ENCODE measurements around the gene TRPM8. TPM values are rescaled to one million over a fixed set of nuclear protein-coding genes. Genes with fewer than 3 reads are reported as not detected.

TRPM8 gene
- total RNA-seq, 2 experiments from 2014 or later, result not detected

DNA sequence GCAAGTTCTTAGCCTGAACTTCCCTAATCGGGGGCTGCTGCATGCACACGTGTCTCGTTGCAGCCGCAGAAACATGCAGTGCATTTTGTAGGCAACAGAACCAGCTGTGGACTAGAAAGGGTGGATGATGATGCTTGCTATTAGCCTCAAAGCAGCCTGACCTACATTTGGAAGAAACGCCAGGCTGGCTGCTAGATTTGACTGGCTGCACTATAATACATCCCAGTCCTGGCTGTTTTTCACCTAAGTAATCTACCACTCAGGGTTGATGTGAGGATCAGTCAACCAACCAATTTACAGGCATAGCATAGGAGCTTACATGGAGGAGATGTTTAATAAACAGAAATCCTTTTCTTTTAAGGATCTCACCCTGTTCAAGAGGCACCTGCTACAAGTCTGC, 77.0 kb downstream of the TRPM8 start:
- intact Hi-C loops (cut with DNase I, micrococcal nuclease), result loop anchor here (5.0 to 10.0 kb wide), 3 partner anchors 33 to 301 kb away; no protein-coding TSS in a partner anchor
- Mint-ChIP-seq H3K9me3 (peaks cover 7% of the 10 kb centered on the region), H3K36me3 (ENCODE audit: low read depth) (peaks cover 5% of the 10 kb centered on the region), H3K4me3 (no peak overlapping the region), H3K27ac (no peak overlapping the region), H3K27me3 (no peaks in the 10 kb centered on the region), H3K4me1 (ENCODE audit: low read depth) (peaks cover 67% of the 10 kb centered on the region)
- ChIA-PET CTCF (interaction anchor here (1.6 kb wide), 1 partner anchor 40 kb away, joined by 3 read pairs; no protein-coding TSS in a partner anchor), POLR2A (interaction anchor here (0.6 kb wide), 1 partner anchor 138 kb away, joined by 3 read pairs; no protein-coding TSS in a partner anchor)
- H3K4me1 ChIP-seq (ENCODE audit: insufficient read depth, low read length), result peaks cover 71% of the 10 kb centered on the region
- no peak for TF ChIP-seq CTCF (IDR thresholded peaks at IDR 0.05)
- peaks cover 2 to 6% of the 10 kb centered on the region in 2 experiments for H3K9me3 ChIP-seq (ENCODE audit: control insufficient read depth in 1 of 2, insufficient read depth in 1 of 2, low read length in 2 of 2)
- no peak overlapping the region for H3K27ac ChIP-seq (ENCODE audit: low read depth in 1 of 2, low read length in 2 of 2)
- DNase-seq (no peak), ATAC-seq (ENCODE audit: poor library complexity) (no peak)
- no peaks in the 10 kb centered on the region for H3K27me3 ChIP-seq (ENCODE audit: control insufficient read depth in 1 of 2, insufficient read depth in 2 of 2, low read length in 2 of 2)
- H3K4me3 ChIP-seq (ENCODE audit: low read length), result no peak overlapping the region
- no peaks in the 10 kb centered on the region for H3K36me3 ChIP-seq (ENCODE audit: insufficient read depth, low read length)

- no peaks in the 10 kb centered on the region for H3K9me3 Mint-ChIP-seq
These were observed 78.8 kb downstream of the TRPM8 start for GRCh38 chr2:233996000-233996399.

GRCh38 chr2:233996461-233996860, 79.3 kb downstream of the TRPM8 start:
- no peak for TF ChIP-seq CTCF (IDR thresholded peaks at IDR 0.05)
- no peaks in the 10 kb centered on the region for H3K27me3 ChIP-seq (ENCODE audit: control insufficient read depth in 1 of 2, insufficient read depth in 2 of 2, low read length in 2 of 2)
- Mint-ChIP-seq H3K4me3 (no peak overlapping the region), H3K4me1 (ENCODE audit: low read depth) (peaks cover 57% of the 10 kb centered on the region), H3K27me3 (no peaks in the 10 kb centered on the region), H3K27ac (no peak overlapping the region), H3K36me3 (ENCODE audit: low read depth) (no peaks in the 10 kb centered on the region), H3K9me3 (no peaks in the 10 kb centered on the region)
- intact Hi-C loops (cut with DNase I, micrococcal nuclease), result loop anchor here in 1 of 2 experiments (10.0 kb wide), 2 partner anchors 108 to 298 kb away; no protein-coding TSS in a partner anchor
- H3K36me3 ChIP-seq (ENCODE audit: insufficient read depth, low read length), result no peaks in the 10 kb centered on the region
- ChIA-PET CTCF (no interaction called here), POLR2A (no interaction called here)
- no peak for ATAC-seq (ENCODE audit: poor library complexity)
- no peak overlapping the region for H3K4me3 ChIP-seq (ENCODE audit: low read length)
- H3K27ac ChIP-seq (ENCODE audit: low read depth in 1 of 2, low read length in 2 of 2), result no peak overlapping the region
- no peaks in the 10 kb centered on the region for H3K9me3 ChIP-seq (ENCODE audit: control insufficient read depth in 1 of 2, insufficient read depth in 1 of 2, low read length in 2 of 2)
- H3K4me1 ChIP-seq (ENCODE audit: insufficient read depth, low read length), result peaks cover 66% of the 10 kb centered on the region
- no peak for DNase-seq

More at GRCh38 chr2:233996000-233996399, 78.8 kb downstream of the TRPM8 start:
- no peak overlapping the region for H3K27ac Mint-ChIP-seq
- ChIA-PET POLR2A (no interaction called here), CTCF (no interaction called here)
- Histone ChIP-seq H3K9me3 (ENCODE audit: control insufficient read depth in 1 of 2, insufficient read depth in 1 of 2, low read length in 2 of 2) (no peaks in the 10 kb centered on the region), H3K27ac (ENCODE audit: low read depth in 1 of 2, low read length in 2 of 2) (no peak overlapping the region), H3K4me3 (ENCODE audit: low read length) (no peak overlapping the region), H3K4me1 (ENCODE audit: insufficient read depth, low read length) (peaks cover 66% of the 10 kb centered on the region), H3K27me3 (ENCODE audit: control insufficient read depth in 1 of 2, insufficient read depth in 2 of 2, low read length in 2 of 2) (no peaks in the 10 kb centered on the region), H3K36me3 (ENCODE audit: insufficient read depth, low read length) (no peaks in the 10 kb centered on the region)
- no peak overlapping the region for H3K4me3 Mint-ChIP-seq
- intact Hi-C loops (cut with DNase I, micrococcal nuclease), result loop anchor here in 1 of 2 experiments (10.0 kb wide), 2 partner anchors 109 to 299 kb away; no protein-coding TSS in a partner anchor
- H3K4me1 Mint-ChIP-seq (ENCODE audit: low read depth), result peaks cover 57% of the 10 kb centered on the region
- no peak for TF ChIP-seq CTCF (IDR thresholded peaks at IDR 0.05)
- ATAC-seq (ENCODE audit: poor library complexity) (no peak), DNase-seq (no peak)
- H3K36me3 Mint-ChIP-seq (ENCODE audit: low read depth), result no peaks in the 10 kb centered on the region
- no peaks in the 10 kb centered on the region for H3K27me3 Mint-ChIP-seq
